HFF-Myc (cell line): ENCODE results near the gene VAT1L.
A peak's percentile ranks its signal among the peaks of the same experiment; 100 is the strongest.

Experiments
- DNase-seq: peaks from one replicate; pipeline ENCODE4 v3.0.0-alpha.2; 2011; ENCODE audit warnings: low read depth; ENCODE audit errors: extremely low read depth
- H3K4me3 ChIP-seq: replicated peaks from 2 replicates; pipeline ENCODE4 v1.5.1; 2011; ENCODE audit warnings: low read depth, mild to moderate bottlenecking, control low read depth, low read length
- CTCF ChIP-seq: IDR thresholded peaks from 2 replicates; pipeline ENCODE4 v1.5.1; 2012; ENCODE audit warnings: mild to moderate bottlenecking, low read depth, low read length, control low read depth; ENCODE audit errors: missing control alignments

The VAT1L gene

GRCh38 chr16:77873066-77873465 is 84.7 kb downstream of the VAT1L start:
- no peak overlapping the region for H3K4me3 ChIP-seq
- no peak for TF ChIP-seq CTCF
- no peak for DNase-seq

- DNase-seq = no peak
- H3K4me3 ChIP-seq = no peak overlapping the region
- no peak for TF ChIP-seq CTCF
These were observed 86.0 kb downstream of the VAT1L start for GRCh38 chr16:77874347-77874746.

GRCh38 chr16:77876776-77877175 is 88.4 kb downstream of the VAT1L start:
- no peak overlapping the region for H3K4me3 ChIP-seq
- TF ChIP-seq CTCF = no peak
- DNase-seq = no peak

DNA sequence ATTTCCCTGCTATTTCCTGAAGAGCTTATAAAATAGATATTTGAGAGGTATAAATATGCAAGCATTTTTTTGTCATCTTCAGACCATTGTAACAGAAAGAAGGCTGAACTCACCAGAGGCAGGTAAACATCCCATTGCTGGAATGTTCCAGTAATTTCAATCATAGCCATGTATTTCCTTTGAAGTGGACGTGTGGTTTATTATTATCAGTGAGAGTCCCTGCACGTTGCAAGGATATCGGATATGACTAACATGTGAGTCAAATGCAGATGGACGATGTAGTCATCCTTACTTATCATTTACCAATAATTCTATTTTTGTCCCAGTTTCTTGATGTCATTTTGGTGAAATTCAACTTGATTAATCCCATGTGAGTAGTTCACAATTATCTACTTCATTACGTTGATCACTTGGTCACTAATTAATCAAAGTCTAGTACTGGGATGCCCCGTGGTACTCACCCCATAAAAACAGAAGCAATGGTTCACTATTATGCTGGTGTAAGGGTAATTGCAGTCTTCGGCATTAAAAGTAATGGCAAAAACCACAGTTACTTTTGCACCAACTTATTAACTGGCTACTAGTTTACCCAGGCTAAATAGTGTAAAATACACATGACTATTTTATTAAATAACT is 89.5 kb downstream of the VAT1L start:
- TF ChIP-seq CTCF = no peak
- H3K4me3 ChIP-seq = no peak overlapping the region
- peak; percentile 10 for DNase-seq

GRCh38 chr16:77881355-77882030 is 93.1 kb downstream of the VAT1L start:
- no peak for DNase-seq
- no peak overlapping the region for H3K4me3 ChIP-seq
- no peak for TF ChIP-seq CTCF

GRCh38 chr16:77882358-77882757 is 94.0 kb downstream of the VAT1L start:
- DNase-seq = no peak
- no peak overlapping the region for H3K4me3 ChIP-seq
- TF ChIP-seq CTCF = no peak
